Activated naive CD4-positive, alpha-beta T cell treated with anti-CD3 and anti-CD28 coated beads, Interleukin-2, amount 10 ng/mL, durations not matched to agents 7 days and 5 days (primary cell): ENCODE measurements around the gene GMDS.

ENCODE experiments used
- CTCF ChIA-PET: fragments of 350-600 bp; sonication (Branson Sonifier 250); formaldehyde crosslinking; loops from one replicate; lab custom pipeline; 2021; ENCODE audit warnings: antibody characterized with exemption; lab: Charles Lee
- DNase-seq: peaks from one replicate; pipeline ENCODE4 v3.0.0-alpha.2; 2020
- H3K27ac Mint-ChIP-seq: one replicate; pipeline ENCODE4 v1.8.0; 2021; ENCODE audit warnings: mild to moderate bottlenecking, moderate library complexity, mixed read lengths
- H3K27me3 Mint-ChIP-seq: one replicate; pipeline ENCODE4 v1.8.0; 2021; ENCODE audit warnings: mild to moderate bottlenecking, mixed read lengths
- H3K36me3 Mint-ChIP-seq: one replicate; pipeline ENCODE4 v1.8.0; 2021; ENCODE audit warnings: mixed read lengths
- H3K4me1 Mint-ChIP-seq: one replicate; pipeline ENCODE4 v1.8.0; 2021; ENCODE audit warnings: mixed read lengths
- H3K4me3 Mint-ChIP-seq: one replicate; pipeline ENCODE4 v1.8.0; 2021; ENCODE audit warnings: mild to moderate bottlenecking, moderate library complexity, mixed read lengths
- H3K9me3 Mint-ChIP-seq: one replicate; pipeline ENCODE4 v1.8.0; 2021; ENCODE audit warnings: mixed read lengths

Gene GMDS

DNA sequence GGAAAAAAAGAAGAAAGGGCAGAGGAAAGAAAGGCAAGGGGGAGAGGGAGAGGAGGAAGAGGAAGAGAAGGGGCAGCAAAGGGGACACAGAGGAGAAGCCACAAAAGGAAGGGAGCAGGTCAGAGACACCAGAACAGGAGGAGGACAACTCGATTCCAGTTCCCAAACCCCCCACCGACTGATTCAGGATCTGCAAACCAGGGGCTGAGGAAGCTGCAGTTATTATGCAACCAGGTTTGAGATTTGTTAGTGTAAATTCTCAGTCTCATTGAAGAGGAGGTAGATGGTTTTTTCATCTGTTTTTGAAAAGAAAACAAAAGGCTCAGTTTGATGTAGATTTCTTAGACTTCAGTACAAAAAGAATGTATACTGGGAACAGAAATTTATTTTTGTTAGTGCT, 432.9 kb downstream of the GMDS start:
- Mint-ChIP-seq H3K27ac (no peak overlapping the region), H3K4me3 (no peak overlapping the region), H3K9me3 (no peaks in the 10 kb centered on the region), H3K4me1 (no peaks in the 10 kb centered on the region), H3K27me3 (peaks cover 4% of the 10 kb centered on the region), H3K36me3 (no peaks in the 10 kb centered on the region)
- no peak for DNase-seq
- CTCF ChIA-PET: no interaction called here

DNA sequence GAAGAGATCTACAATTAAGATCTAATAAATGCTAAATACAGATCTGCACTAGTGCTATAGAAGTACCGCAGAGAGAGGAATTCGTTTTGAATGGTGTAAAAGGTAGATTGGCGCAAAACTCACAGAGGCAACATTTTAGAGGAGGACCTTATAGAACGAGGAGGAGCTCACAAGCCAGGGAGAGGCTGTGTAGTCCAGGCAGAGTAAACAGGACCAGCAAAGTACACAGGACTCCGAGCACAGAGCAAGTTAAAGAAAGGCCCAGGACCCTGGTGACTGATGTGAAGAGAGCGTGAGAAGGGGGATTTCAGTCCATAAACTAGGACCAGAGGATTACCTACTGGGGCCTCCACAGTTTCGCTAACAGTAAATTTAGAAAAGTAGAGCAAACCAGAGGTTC, 433.4 kb downstream of the GMDS start:
- Mint-ChIP-seq H3K4me3 (no peak overlapping the region), H3K36me3 (no peaks in the 10 kb centered on the region), H3K9me3 (no peaks in the 10 kb centered on the region), H3K27ac (no peak overlapping the region), H3K27me3 (peaks cover 4% of the 10 kb centered on the region), H3K4me1 (no peaks in the 10 kb centered on the region)
- DNase-seq: no peak
- CTCF ChIA-PET: no interaction called here

DNA sequence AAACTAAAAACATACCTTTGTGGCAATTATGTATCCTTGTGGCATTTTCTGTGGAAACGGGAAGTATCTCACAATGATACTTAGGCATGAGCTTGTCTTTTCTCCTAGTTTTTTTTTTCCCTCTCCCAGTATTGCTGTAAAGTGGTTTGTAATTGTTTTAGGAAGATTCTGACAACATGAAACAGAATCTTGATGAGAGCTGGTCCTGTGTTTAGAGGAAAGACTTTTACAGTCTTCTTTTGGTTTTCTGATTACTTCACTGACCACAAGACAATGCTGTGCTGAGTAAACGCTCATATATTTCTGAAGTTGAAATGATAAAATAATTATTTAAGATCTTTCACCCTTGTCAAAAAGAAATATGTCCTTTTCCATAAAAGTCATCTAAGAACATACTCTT, 434.5 kb downstream of the GMDS start:
- Mint-ChIP-seq H3K27ac (no peak overlapping the region), H3K36me3 (no peaks in the 10 kb centered on the region), H3K4me3 (no peak overlapping the region), H3K9me3 (no peaks in the 10 kb centered on the region), H3K4me1 (no peaks in the 10 kb centered on the region), H3K27me3 (peaks cover 4% of the 10 kb centered on the region)
- DNase-seq: no peak
- CTCF ChIA-PET: no interaction called here

DNA sequence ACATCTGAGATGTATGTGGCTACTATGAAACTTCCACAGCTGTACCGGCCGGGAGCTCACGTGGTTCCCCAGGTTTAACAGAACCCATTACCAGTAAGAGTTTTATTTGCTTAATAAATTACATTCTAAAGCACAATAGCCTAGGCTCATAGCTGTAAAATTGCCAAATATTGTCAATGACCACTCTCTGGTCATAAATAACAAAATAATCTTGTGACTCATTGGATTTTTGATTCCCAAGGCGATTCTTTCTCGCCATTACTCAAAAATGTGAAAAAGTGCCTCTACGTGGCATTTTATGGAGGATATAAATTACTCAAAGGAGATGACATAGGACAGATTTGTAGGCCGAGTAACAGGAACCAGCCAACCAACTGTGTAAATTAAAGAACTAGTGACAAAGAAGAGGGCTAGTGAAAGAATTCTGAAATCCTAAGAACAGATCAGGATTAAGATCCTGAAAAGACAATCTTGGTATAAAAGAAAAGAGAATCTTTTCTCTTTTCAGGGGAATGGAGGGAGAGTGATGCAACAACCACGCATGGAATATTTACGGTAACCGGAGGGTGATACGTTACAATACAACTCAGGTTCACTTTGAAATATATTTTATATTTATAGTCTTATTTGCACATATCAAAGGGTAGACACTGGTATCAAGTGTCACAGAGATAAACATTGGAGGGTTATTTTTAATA, 436.0 kb downstream of the GMDS start:
- Mint-ChIP-seq H3K4me1 (no peaks in the 10 kb centered on the region), H3K4me3 (no peak overlapping the region), H3K27ac (no peak overlapping the region), H3K36me3 (no peaks in the 10 kb centered on the region), H3K27me3 (peaks cover 4% of the 10 kb centered on the region), H3K9me3 (no peaks in the 10 kb centered on the region)
- CTCF ChIA-PET: no interaction called here
- no peak for DNase-seq

DNA sequence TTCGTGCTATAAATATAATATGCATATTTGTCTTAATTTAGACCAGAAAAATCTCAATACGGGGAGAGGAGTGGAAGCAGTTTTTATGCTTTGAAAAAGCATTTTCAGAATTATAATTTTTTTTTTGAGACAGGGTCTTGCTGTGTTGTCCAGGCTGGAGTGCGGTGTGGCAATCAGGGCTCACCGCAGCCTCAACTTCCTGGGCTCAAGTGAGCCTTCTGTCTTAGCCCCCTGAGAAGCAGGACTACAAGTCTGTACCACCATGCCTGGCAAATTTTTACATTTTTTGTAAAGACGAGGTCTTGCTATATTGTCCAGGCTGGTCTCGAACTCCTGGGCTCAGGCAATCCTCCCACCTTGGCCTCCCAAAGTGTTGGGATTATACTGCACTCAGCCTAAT, 438.5 kb downstream of the GMDS start:
- Mint-ChIP-seq H3K4me3 (no peak overlapping the region), H3K27me3 (no peaks in the 10 kb centered on the region), H3K4me1 (no peaks in the 10 kb centered on the region), H3K27ac (no peak overlapping the region), H3K36me3 (no peaks in the 10 kb centered on the region), H3K9me3 (no peaks in the 10 kb centered on the region)
- DNase-seq: no peak
- CTCF ChIA-PET: no interaction called here

- H3K36me3 Mint-ChIP-seq: no peaks in the 10 kb centered on the region
- H3K4me1 Mint-ChIP-seq: peaks cover 4% of the 10 kb centered on the region
- no peak for DNase-seq
- H3K27ac Mint-ChIP-seq: no peak overlapping the region
- no peaks in the 10 kb centered on the region for H3K9me3 Mint-ChIP-seq
- no peak overlapping the region for H3K4me3 Mint-ChIP-seq
- H3K27me3 Mint-ChIP-seq: no peaks in the 10 kb centered on the region
- CTCF ChIA-PET: interaction anchor here (1.0 kb wide), 1 partner anchor 9 kb away, joined by 3 read pairs; no protein-coding TSS in a partner anchor
Observed at GRCh38 chr6:1802491-1803395, 442.7 kb downstream of the GMDS start.

DNA sequence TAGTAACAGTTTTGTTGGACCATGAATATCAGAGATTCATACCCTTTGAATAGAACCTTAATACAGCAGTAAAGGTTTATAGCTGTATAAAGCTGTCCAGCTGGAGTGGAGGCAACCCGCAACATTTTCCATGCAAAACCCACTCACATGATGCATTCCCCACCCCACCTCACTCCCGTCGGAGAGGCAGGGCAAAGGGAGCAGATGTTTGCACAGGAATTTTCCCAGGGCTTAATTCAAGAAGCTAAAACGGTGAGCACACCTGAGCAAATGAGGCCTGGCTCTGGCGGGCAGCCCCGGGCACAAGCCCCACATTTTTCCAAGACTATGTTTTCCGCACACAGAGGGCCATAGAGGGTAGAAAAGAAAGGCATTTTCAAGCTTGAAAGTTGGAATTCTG, 444.0 kb downstream of the GMDS start:
- CTCF ChIA-PET: no interaction called here

DNA sequence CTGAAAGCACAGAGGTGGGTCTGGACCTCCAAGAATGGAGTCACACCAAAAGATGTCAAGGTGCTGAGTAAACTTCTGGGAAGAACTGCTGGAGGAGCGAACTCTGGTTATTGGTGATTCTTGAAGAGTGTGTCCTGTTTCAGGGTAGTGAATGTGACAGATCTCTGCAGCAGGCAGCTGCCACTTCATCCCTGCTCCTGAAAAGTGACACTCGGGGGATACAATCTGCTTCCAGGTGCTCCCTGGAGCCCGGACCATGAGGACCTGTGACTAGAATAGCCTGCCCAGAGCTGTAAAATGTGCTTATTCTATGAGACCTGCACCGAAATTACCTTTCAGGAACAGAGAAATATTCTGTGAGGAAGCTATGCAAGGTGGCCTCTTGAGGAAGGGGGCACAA, 444.6 kb downstream of the GMDS start:
- no peaks in the 10 kb centered on the region for H3K9me3 Mint-ChIP-seq
- CTCF ChIA-PET: no interaction called here
- H3K4me3 Mint-ChIP-seq: no peak overlapping the region
- peaks cover 10% of the 10 kb centered on the region for H3K4me1 Mint-ChIP-seq
- no peaks in the 10 kb centered on the region for H3K36me3 Mint-ChIP-seq
- no peak overlapping the region for H3K27ac Mint-ChIP-seq
- H3K27me3 Mint-ChIP-seq: no peaks in the 10 kb centered on the region
- no peak for DNase-seq

More for the DNA sequence above, 444.0 kb downstream of the GMDS start:
- H3K4me1 Mint-ChIP-seq: peaks cover 10% of the 10 kb centered on the region
- no peaks in the 10 kb centered on the region for H3K27me3 Mint-ChIP-seq
- no peak overlapping the region for H3K27ac Mint-ChIP-seq
- H3K36me3 Mint-ChIP-seq: no peaks in the 10 kb centered on the region
- no peak for DNase-seq
- H3K4me3 Mint-ChIP-seq: no peak overlapping the region
- no peaks in the 10 kb centered on the region for H3K9me3 Mint-ChIP-seq

DNA sequence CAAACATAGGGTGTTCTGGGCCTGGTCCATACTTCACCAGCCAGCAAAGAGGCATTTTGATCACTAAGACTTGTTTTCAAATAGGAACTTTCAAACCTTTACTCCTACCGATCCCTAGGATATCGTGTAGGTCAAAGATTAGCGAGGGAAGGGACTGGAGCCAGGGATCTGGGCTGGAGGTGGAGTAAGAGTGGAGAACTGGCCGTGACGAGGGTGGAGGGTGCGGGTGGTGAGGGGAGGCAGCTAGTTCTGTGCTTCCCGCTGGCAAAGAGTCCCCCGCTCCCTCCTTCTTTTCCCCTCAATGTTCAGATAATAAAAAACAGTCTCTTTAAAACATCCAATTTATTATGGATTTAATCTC, 446.5 kb downstream of the GMDS start:
- H3K27ac Mint-ChIP-seq: no peak overlapping the region
- H3K36me3 Mint-ChIP-seq: no peaks in the 10 kb centered on the region
- no peak for DNase-seq
- CTCF ChIA-PET: no interaction called here
- peaks cover 10% of the 10 kb centered on the region for H3K4me1 Mint-ChIP-seq
- no peak overlapping the region for H3K4me3 Mint-ChIP-seq
- H3K27me3 Mint-ChIP-seq: no peaks in the 10 kb centered on the region
- H3K9me3 Mint-ChIP-seq: no peaks in the 10 kb centered on the region

- Mint-ChIP-seq H3K36me3 (no peaks in the 10 kb centered on the region), H3K4me1 (peaks cover 10% of the 10 kb centered on the region), H3K4me3 (no peak overlapping the region), H3K27ac (no peak overlapping the region), H3K9me3 (no peaks in the 10 kb centered on the region), H3K27me3 (no peaks in the 10 kb centered on the region)
- CTCF ChIA-PET: no interaction called here
- DNase-seq: no peak
Observed at GRCh38 chr6:1798303-1798964, 447.0 kb downstream of the GMDS start.

DNA sequence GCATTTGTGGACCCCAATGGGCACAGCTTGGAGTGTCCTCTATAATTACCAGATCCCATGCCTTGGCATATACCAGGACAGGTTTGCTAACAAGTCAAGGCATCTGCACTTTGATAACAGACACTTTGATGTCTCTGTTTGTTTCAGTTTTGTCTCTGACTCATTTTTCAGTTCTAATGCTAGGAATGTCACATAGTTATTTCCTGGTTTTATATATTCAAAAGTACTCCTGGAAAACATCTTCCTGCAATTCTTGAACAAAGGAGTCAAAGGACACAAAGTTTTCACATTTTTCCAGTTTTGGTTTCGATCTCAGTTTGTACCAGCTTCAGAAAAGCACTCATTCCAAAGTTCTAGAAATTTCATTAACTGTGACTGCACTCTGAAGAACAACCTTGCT, 447.6 kb downstream of the GMDS start:
- no peaks in the 10 kb centered on the region for H3K36me3 Mint-ChIP-seq
- CTCF ChIA-PET: no interaction called here
- H3K4me3 Mint-ChIP-seq: no peak overlapping the region
- H3K9me3 Mint-ChIP-seq: no peaks in the 10 kb centered on the region
- H3K4me1 Mint-ChIP-seq: peaks cover 10% of the 10 kb centered on the region
- no peak overlapping the region for H3K27ac Mint-ChIP-seq
- DNase-seq: no peak
- H3K27me3 Mint-ChIP-seq: no peaks in the 10 kb centered on the region

DNA sequence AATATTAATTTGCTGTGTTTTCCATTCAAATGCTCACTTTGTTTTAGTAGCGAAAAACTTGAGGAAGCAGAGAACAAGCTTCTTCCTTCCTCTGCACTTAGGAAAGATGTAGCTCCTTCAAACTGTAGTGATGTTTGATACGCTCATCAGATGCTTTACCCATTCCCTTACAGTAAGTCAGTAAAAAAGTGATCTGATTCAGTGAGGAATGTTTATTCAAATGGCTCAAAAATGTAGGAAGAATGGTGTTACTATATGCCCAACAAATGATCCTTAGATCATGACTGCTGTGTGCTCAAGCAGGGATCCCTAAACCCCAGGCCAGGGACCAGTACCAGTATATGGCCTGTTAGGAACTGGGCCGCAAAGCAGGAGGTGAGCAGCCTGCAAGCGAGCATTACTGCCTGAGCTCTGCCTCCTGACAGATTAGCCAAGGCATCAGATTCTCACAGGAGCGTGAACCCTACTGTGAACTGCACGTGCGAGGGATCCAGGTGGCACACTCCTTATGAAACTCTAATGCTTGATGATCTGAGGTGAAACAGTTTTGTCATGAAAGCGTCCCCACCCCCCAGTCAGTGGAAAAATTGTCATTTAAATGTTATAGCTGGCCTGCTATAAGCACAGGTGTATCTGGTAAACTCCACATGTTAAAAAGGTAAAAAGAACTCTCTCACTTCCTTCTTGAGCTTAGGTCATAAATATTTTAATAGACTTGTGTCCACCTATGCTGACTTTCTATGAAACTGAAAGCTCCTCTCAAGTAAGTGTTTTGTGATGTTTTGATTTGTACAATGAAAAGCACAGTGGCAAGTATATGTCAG, 448.5 kb downstream of the GMDS start:
- CTCF ChIA-PET: no interaction called here
- Mint-ChIP-seq H3K36me3 (no peaks in the 10 kb centered on the region), H3K4me1 (peaks cover 10% of the 10 kb centered on the region), H3K4me3 (no peak overlapping the region), H3K9me3 (no peaks in the 10 kb centered on the region), H3K27ac (no peak overlapping the region), H3K27me3 (no peaks in the 10 kb centered on the region)
- no peak for DNase-seq

- CTCF ChIA-PET: no interaction called here
- H3K9me3 Mint-ChIP-seq: no peaks in the 10 kb centered on the region
- no peaks in the 10 kb centered on the region for H3K36me3 Mint-ChIP-seq
- DNase-seq: no peak
- H3K4me3 Mint-ChIP-seq: no peak overlapping the region
- H3K27me3 Mint-ChIP-seq: no peaks in the 10 kb centered on the region
- no peak overlapping the region for H3K27ac Mint-ChIP-seq
- peaks cover 10% of the 10 kb centered on the region for H3K4me1 Mint-ChIP-seq
Observed at GRCh38 chr6:1795910-1796309, 449.5 kb downstream of the GMDS start.

DNA sequence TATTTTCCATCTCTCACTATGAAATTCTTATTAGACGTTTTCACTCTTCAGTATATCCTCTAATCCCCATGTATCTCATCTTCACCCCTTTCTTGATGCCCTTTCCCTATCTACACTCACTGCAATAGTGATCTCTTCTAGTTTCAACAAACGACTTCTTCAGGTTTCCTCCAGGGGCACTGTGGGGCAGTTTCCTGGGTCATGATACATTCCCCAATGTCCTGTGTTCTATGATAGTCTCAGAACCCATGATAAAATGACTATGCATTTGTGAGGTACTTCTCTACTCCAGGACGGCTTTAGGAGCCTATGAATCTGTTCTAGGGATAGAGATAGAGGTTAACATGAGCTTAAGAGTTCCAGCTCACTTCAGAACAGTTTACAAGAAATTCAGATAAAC, 452.4 kb downstream of the GMDS start:
- no peak for DNase-seq
- Mint-ChIP-seq H3K9me3 (no peaks in the 10 kb centered on the region), H3K27ac (no peak overlapping the region), H3K36me3 (no peaks in the 10 kb centered on the region), H3K4me1 (peaks cover 8% of the 10 kb centered on the region), H3K27me3 (no peaks in the 10 kb centered on the region), H3K4me3 (no peak overlapping the region)
- CTCF ChIA-PET: interaction anchor here (0.8 to 1.2 kb wide), 2 partner anchors 10 to 179 kb away, joined by 3 read pairs; no protein-coding TSS in a partner anchor
